Fibroblast of lung (primary cell): ENCODE results near the gene MAPK8IP1. TPM values are rescaled to one million over a fixed set of nuclear protein-coding genes. Genes with fewer than 3 reads are reported as not detected.

Source experiments
- DNase-seq, 2 donors: peaks; one replicate each; pipeline versions ENCODE4 v3.0.0 to v3.0.0-alpha.2; 2010; ENCODE audit warnings: low read depth in 2 of 2
- H2AFZ ChIP-seq: 2 replicates; pipeline ENCODE4 v1.5.1; 2012; ENCODE audit warnings: low read length, control low read depth, inconsistent platforms
- H3K27ac ChIP-seq: 2 replicates; pipeline ENCODE4 v1.5.1; 2011; ENCODE audit warnings: low read length, control low read depth; ENCODE audit not compliant: insufficient read depth
- H3K27me3 ChIP-seq: 2 replicates; pipeline ENCODE4 v1.5.1; 2011; ENCODE audit warnings: mild to moderate bottlenecking, low read length; ENCODE audit not compliant: control insufficient read depth, insufficient read depth
- H3K36me3 ChIP-seq: 2 replicates; pipeline ENCODE4 v1.5.1; 2011; ENCODE audit warnings: low read length; ENCODE audit not compliant: control insufficient read depth, insufficient read depth
- H3K4me1 ChIP-seq: 2 replicates; pipeline ENCODE4 v1.5.1; 2011; ENCODE audit warnings: low read length; ENCODE audit not compliant: control insufficient read depth, insufficient read depth; ENCODE audit errors: extremely low read depth
- H3K4me2 ChIP-seq: 2 replicates; pipeline ENCODE4 v1.5.1; 2011; ENCODE audit warnings: low read length, control low read depth; ENCODE audit not compliant: insufficient read depth; ENCODE audit errors: extremely low read depth
- H3K4me3 ChIP-seq, 4 experiments: fragments of 200-600 bp in 1 of 4; sonication (generic) in 1 of 4; replicated peaks in 1 of 4; 2 replicates each; pipeline ENCODE4 v1.5.1; 2011 to 2016; ENCODE audit warnings: low read length in 4 of 4, low read depth in 3 of 4, mild to moderate bottlenecking in 3 of 4, control low read depth in 2 of 4, inconsistent platforms in 1 of 4, mixed read lengths in 1 of 4; ENCODE audit not compliant: insufficient read depth in 1 of 4; ENCODE audit errors: control extremely low read depth in 1 of 4
- H3K79me2 ChIP-seq: 2 replicates; pipeline ENCODE4 v1.5.1; 2012; ENCODE audit warnings: mild to moderate bottlenecking, low read length, inconsistent platforms; ENCODE audit not compliant: control insufficient read depth, insufficient read depth
- H3K9ac ChIP-seq: 2 replicates; pipeline ENCODE4 v1.5.1; 2011; ENCODE audit warnings: mild to moderate bottlenecking, low read length, control low read depth; ENCODE audit not compliant: insufficient read depth
- H3K9me3 ChIP-seq: 2 replicates; pipeline ENCODE4 v1.5.1; 2012; ENCODE audit warnings: low read depth, low read length; ENCODE audit not compliant: control insufficient read depth, insufficient read depth
- H4K20me1 ChIP-seq: 2 replicates; pipeline ENCODE4 v1.5.1; 2011; ENCODE audit warnings: low read length; ENCODE audit not compliant: control insufficient read depth, insufficient read depth; ENCODE audit errors: extremely low read depth
- EZH2 ChIP-seq: IDR thresholded peaks from 2 replicates; pipeline ENCODE4 v1.5.1; 2012; ENCODE audit warnings: low read length, control low read depth, mild to moderate bottlenecking; ENCODE audit errors: missing control alignments
- polyA plus RNA-seq, 2 donors: library from polyadenylated mRNA; depleted of rRNA in 1 of 2; stranded (reverse) in 1 of 2; unstranded in 1 of 2; fragments of >200 nt; gene quantifications; 2 replicates each; pipeline ENCODE4 v1.2.1, GENCODE V29; 2011 to 2012; ENCODE audit warnings: missing spikeins in 1 of 2
- total RNA-seq: library from RNA; depleted of rRNA; stranded (reverse); fragments of >200 nt; gene quantifications from 2 replicates; pipeline ENCODE4 v1.2.1, GENCODE V29; 2014
- TF ChIP-seq, protein P1 (sequence below), 2 donors: IDR thresholded peaks in 1 of 2; conservative IDR thresholded peaks in 1 of 2; 1 replicate in 1 of 2; 2 replicates in 1 of 2; pipeline ENCODE4 v1.5.1; 2011 to 2012; ENCODE audit warnings: low read length in 2 of 2, control low read depth in 1 of 2, inconsistent platforms in 1 of 2, low read depth in 1 of 2, mild to moderate bottlenecking in 1 of 2

MAPK8IP1 gene
- total and polyA plus RNA-seq, 2 donors (not counting 1 experiment from before 2014, with no cell fraction given) = 3.8 to 6.6 TPM

DNA sequence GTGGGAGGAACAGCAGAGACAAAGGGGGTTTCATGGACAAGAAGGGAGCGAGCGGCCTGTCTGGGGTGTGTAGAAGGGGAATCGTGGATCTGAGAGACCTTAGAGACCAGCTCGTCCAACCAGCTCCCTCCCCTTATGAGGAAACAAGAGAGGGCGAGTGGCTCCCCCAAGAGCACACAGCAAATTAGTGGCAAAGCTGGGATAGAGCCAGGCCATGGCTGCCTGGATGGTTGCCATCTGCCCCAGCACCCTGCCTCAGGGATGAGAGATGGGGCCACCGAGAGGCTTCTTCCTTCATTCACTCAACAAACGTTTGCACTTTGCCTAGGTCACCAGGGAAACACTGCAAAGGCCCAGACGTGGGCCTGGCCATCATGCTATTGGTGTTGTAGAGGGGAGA is 4.1 kb downstream of the MAPK8IP1 start:
- no peak overlapping the region for H3K27ac ChIP-seq
- no peak for DNase-seq
- peaks cover 9% of the 10 kb centered on the region for H3K27me3 ChIP-seq
- H3K4me3 ChIP-seq = no peak overlapping the region
- no peak overlapping the region for H3K9ac ChIP-seq
- no peaks in the 10 kb centered on the region for H3K36me3 ChIP-seq
- no peak for TF ChIP-seq EZH2
- TF ChIP-seq, protein P1, sequence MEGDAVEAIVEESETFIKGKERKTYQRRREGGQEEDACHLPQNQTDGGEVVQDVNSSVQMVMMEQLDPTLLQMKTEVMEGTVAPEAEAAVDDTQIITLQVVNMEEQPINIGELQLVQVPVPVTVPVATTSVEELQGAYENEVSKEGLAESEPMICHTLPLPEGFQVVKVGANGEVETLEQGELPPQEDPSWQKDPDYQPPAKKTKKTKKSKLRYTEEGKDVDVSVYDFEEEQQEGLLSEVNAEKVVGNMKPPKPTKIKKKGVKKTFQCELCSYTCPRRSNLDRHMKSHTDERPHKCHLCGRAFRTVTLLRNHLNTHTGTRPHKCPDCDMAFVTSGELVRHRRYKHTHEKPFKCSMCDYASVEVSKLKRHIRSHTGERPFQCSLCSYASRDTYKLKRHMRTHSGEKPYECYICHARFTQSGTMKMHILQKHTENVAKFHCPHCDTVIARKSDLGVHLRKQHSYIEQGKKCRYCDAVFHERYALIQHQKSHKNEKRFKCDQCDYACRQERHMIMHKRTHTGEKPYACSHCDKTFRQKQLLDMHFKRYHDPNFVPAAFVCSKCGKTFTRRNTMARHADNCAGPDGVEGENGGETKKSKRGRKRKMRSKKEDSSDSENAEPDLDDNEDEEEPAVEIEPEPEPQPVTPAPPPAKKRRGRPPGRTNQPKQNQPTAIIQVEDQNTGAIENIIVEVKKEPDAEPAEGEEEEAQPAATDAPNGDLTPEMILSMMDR (conservative IDR thresholded peaks at IDR 0.05 in 1 of 2, IDR thresholded peaks at IDR 0.05 in 1 of 2; ENCODE audit: low read depth in 1 of 2, low read length in 2 of 2) = no peak
- no peaks in the 10 kb centered on the region for H3K79me2 ChIP-seq
- no peaks in the 10 kb centered on the region for H3K9me3 ChIP-seq
- peaks cover 3% of the 10 kb centered on the region for H4K20me1 ChIP-seq
- no peak overlapping the region for H3K4me2 ChIP-seq
- no peak overlapping the region for H2AFZ ChIP-seq
- H3K4me1 ChIP-seq = no peaks in the 10 kb centered on the region

DNA sequence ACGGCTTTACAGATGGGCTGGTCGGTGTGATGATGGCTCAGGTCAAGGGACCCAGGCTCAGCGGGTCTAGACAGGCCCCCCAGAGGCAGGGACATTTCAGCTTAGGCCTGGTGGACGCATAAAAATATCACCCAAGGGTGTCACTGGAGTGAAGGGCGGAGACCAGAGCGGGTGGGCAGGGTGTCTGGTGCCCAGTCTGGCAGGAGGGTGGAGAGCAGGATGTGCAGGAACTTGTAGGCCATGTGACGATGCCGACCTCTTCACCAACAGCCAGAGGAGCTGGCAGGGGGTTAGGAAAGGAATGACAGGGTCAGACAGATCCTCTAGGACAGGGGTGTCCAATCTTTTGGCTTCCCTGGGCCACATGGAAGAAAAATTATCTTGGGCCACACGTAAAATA is 4.5 kb downstream of the MAPK8IP1 start:
- Histone ChIP-seq H3K27me3 (peaks cover 9% of the 10 kb centered on the region), H3K27ac (no peak overlapping the region), H3K9me3 (no peaks in the 10 kb centered on the region), H3K4me3 (no peak overlapping the region), H3K36me3 (no peaks in the 10 kb centered on the region), H3K79me2 (no peaks in the 10 kb centered on the region), H3K4me1 (no peaks in the 10 kb centered on the region), H3K9ac (no peak overlapping the region), H2AFZ (no peak overlapping the region), H4K20me1 (peaks cover 3% of the 10 kb centered on the region), H3K4me2 (no peak overlapping the region)
- TF ChIP-seq, protein P1 (conservative IDR thresholded peaks at IDR 0.05 in 1 of 2, IDR thresholded peaks at IDR 0.05 in 1 of 2; ENCODE audit: low read depth in 1 of 2, low read length in 2 of 2) = no peak
- TF ChIP-seq EZH2 = no peak
- no peak for DNase-seq

DNA sequence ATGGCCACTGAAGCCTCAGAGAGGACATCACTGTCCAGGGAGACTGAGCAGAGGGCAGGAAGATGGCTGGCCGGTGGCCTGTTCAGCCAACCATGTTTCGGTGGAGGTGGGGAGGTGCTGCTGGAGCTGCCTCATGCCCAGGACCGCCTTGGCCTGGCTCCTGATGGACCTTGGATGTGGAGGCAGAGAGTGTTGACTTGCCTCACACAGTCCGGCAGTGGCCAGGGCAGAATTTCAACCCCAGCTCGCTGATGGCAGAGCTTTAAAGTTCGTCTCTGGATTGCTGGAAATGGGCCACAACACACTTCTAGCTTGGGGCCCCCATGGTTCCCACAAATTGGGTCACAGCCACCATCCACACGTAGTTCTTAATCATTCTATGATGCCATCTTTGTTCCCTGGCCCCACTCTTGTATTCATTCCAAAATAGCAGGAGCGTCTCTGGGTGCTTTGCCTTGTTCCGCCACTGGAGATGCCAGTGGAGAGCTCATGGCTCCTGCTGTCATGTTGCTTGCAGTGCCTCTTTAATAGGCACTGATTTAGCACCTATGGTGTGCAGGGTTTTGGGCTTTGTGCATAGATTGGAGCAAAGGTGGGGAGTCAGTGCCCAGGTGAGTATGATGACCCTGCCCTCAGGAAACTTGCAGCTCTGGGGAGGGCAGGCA is 5.6 kb downstream of the MAPK8IP1 start:
- TF ChIP-seq, protein P1 (conservative IDR thresholded peaks at IDR 0.05 in 1 of 2, IDR thresholded peaks at IDR 0.05 in 1 of 2; ENCODE audit: low read depth in 1 of 2, low read length in 2 of 2) = no peak
- no peak for TF ChIP-seq EZH2
- peaks cover 9% of the 10 kb centered on the region for H3K27me3 ChIP-seq
- no peaks in the 10 kb centered on the region for H3K4me1 ChIP-seq
- H3K4me2 ChIP-seq = no peak overlapping the region
- H3K27ac ChIP-seq = no peak overlapping the region
- H3K4me3 ChIP-seq = no peak overlapping the region
- H2AFZ ChIP-seq = no peak overlapping the region
- H3K36me3 ChIP-seq = no peaks in the 10 kb centered on the region
- no peaks in the 10 kb centered on the region for H3K79me2 ChIP-seq
- no peak overlapping the region for H3K9ac ChIP-seq
- DNase-seq = no peak
- H3K9me3 ChIP-seq = no peaks in the 10 kb centered on the region
- H4K20me1 ChIP-seq = peaks cover 3% of the 10 kb centered on the region
